DOHH2 (cell line): ENCODE results near the gene CMAS.

Experiments used
- H3F3A ChIP-seq: fragments of 200-600 bp; sonication (generic), shearing (Covaris generic); 2 replicates; pipeline ENCODE4 v1.6.0; 2016; ENCODE audit warnings: antibody characterized with exemption, mild to moderate bottlenecking; ENCODE audit not compliant: control insufficient read depth, insufficient read depth
- H3K27ac ChIP-seq: fragments of 200-600 bp; sonication (generic); 2 replicates; pipeline ENCODE4 v1.5.1; 2014; ENCODE audit warnings: low read depth, mild to moderate bottlenecking, low read length, moderate library complexity
- H3K27me3 ChIP-seq: fragments of 200-600 bp; sonication (generic); 2 replicates; pipeline ENCODE4 v1.6.1; 2014; ENCODE audit warnings: mild to moderate bottlenecking, low read length, mixed read lengths; ENCODE audit not compliant: control insufficient read depth
- H3K36me3 ChIP-seq: fragments of 200-600 bp; sonication (generic); 2 replicates; pipeline ENCODE4 v1.6.1; 2014; ENCODE audit warnings: mild to moderate bottlenecking, low read length, moderate library complexity, mixed read lengths; ENCODE audit not compliant: control insufficient read depth
- H3K4me1 ChIP-seq: fragments of 200-600 bp; sonication (generic); 2 replicates; pipeline ENCODE4 v1.6.1; 2014; ENCODE audit warnings: mild to moderate bottlenecking, low read length, mixed read lengths; ENCODE audit not compliant: control insufficient read depth
- H3K4me2 ChIP-seq: fragments of 200-600 bp; sonication (generic); 2 replicates; pipeline ENCODE4 v1.6.0; 2014; ENCODE audit warnings: mild to moderate bottlenecking, low read length, moderate library complexity
- H3K4me3 ChIP-seq: fragments of 200-600 bp; sonication (generic); 2 replicates; pipeline ENCODE4 v1.5.1; 2014; ENCODE audit warnings: mild to moderate bottlenecking, low read length, mixed read lengths
- H3K79me2 ChIP-seq: fragments of 200-600 bp; sonication (generic); 2 replicates; pipeline ENCODE4 v1.6.1; 2014; ENCODE audit warnings: mild to moderate bottlenecking, low read length, mixed read lengths; ENCODE audit not compliant: control insufficient read depth
- H3K9me2 ChIP-seq: fragments of 200-600 bp; sonication (generic); replicated peaks from 2 replicates; pipeline ENCODE4 v1.6.1; 2014; ENCODE audit warnings: mild to moderate bottlenecking, low read length, mixed read lengths; ENCODE audit not compliant: control insufficient read depth
- H3K9me3 ChIP-seq: fragments of 200-600 bp; sonication (generic); 2 replicates; pipeline ENCODE4 v1.6.1; 2014; ENCODE audit warnings: antibody characterized with exemption, low read length, mixed read lengths; ENCODE audit not compliant: control insufficient read depth, insufficient read depth
- H4K20me1 ChIP-seq: fragments of 200-600 bp; sonication (generic); 2 replicates; pipeline ENCODE4 v1.6.0; 2014; ENCODE audit warnings: low read depth, mild to moderate bottlenecking, antibody characterized with exemption, low read length, moderate library complexity; ENCODE audit not compliant: control insufficient read depth, insufficient read depth
- EZH2phosphoT487 ChIP-seq: fragments of 200-600 bp; sonication (generic); IDR thresholded peaks from 2 replicates; pipeline ENCODE4 v1.6.1; 2017; ENCODE audit warnings: borderline replicate concordance, mild to moderate bottlenecking, antibody characterized with exemption, low read length, moderate library complexity, mixed read lengths
- TF ChIP-seq, protein P1 (sequence below): fragments of 200-600 bp; sonication (generic); IDR thresholded peaks from one replicate; pipeline ENCODE4 v1.5.1; 2014; ENCODE audit warnings: antibody characterized with exemption, mild to moderate bottlenecking, low read depth, low read length; ENCODE audit not compliant: poor library complexity, severe bottlenecking

CMAS gene

GRCh38 chr12:22029491-22029890, 16.5 kb upstream of the CMAS start:
- H3K4me2 ChIP-seq = no peak overlapping the region
- no peak overlapping the region for H3K27ac ChIP-seq
- no peak overlapping the region for H3K4me3 ChIP-seq
- no peaks in the 10 kb centered on the region for H3K4me1 ChIP-seq
- no peaks in the 10 kb centered on the region for H3K36me3 ChIP-seq
- H4K20me1 ChIP-seq = no peaks in the 10 kb centered on the region
- no peaks in the 10 kb centered on the region for H3K9me2 ChIP-seq
- TF ChIP-seq EZH2phosphoT487 = no peak
- TF ChIP-seq, protein P1, sequence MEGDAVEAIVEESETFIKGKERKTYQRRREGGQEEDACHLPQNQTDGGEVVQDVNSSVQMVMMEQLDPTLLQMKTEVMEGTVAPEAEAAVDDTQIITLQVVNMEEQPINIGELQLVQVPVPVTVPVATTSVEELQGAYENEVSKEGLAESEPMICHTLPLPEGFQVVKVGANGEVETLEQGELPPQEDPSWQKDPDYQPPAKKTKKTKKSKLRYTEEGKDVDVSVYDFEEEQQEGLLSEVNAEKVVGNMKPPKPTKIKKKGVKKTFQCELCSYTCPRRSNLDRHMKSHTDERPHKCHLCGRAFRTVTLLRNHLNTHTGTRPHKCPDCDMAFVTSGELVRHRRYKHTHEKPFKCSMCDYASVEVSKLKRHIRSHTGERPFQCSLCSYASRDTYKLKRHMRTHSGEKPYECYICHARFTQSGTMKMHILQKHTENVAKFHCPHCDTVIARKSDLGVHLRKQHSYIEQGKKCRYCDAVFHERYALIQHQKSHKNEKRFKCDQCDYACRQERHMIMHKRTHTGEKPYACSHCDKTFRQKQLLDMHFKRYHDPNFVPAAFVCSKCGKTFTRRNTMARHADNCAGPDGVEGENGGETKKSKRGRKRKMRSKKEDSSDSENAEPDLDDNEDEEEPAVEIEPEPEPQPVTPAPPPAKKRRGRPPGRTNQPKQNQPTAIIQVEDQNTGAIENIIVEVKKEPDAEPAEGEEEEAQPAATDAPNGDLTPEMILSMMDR = no peak
- no peaks in the 10 kb centered on the region for H3K9me3 ChIP-seq
- H3K79me2 ChIP-seq = no peaks in the 10 kb centered on the region
- no peaks in the 10 kb centered on the region for H3K27me3 ChIP-seq
- H3F3A ChIP-seq = no peaks in the 10 kb centered on the region

- Histone ChIP-seq H3K9me2 (no peaks in the 10 kb centered on the region), H3K9me3 (no peaks in the 10 kb centered on the region), H4K20me1 (no peaks in the 10 kb centered on the region), H3K27ac (no peak overlapping the region), H3F3A (no peaks in the 10 kb centered on the region), H3K4me1 (no peaks in the 10 kb centered on the region), H3K36me3 (no peaks in the 10 kb centered on the region), H3K27me3 (no peaks in the 10 kb centered on the region), H3K4me3 (no peak overlapping the region), H3K79me2 (no peaks in the 10 kb centered on the region), H3K4me2 (no peak overlapping the region)
- TF ChIP-seq, protein P1 = no peak
- no peak for TF ChIP-seq EZH2phosphoT487
Observed at GRCh38 chr12:22029991-22030390, 16.0 kb upstream of the CMAS start.

- Histone ChIP-seq H3K79me2 (no peaks in the 10 kb centered on the region), H3K27ac (no peak overlapping the region), H3K4me3 (no peak overlapping the region), H3K27me3 (no peaks in the 10 kb centered on the region), H4K20me1 (no peaks in the 10 kb centered on the region), H3K9me2 (no peaks in the 10 kb centered on the region), H3K4me2 (no peak overlapping the region), H3K4me1 (no peaks in the 10 kb centered on the region), H3K36me3 (no peaks in the 10 kb centered on the region), H3K9me3 (no peaks in the 10 kb centered on the region), H3F3A (no peaks in the 10 kb centered on the region)
- TF ChIP-seq, protein P1 = no peak
- no peak for TF ChIP-seq EZH2phosphoT487
Observed at GRCh38 chr12:22032732-22033131, 13.3 kb upstream of the CMAS start.
